Activated T-helper 1 cell treated with anti-CD3 and anti-CD28 coated beads, Interleukin-2, amount 50 U/mL, for 16 hours (primary cell): Measurements from ENCODE around the gene GAL3ST2.
A peak's percentile ranks its signal among the peaks of the same experiment; 100 is the strongest.

Source experiments
- DNase-seq, 2 donors: peaks; one replicate each; pipeline ENCODE4 v3.0.0-alpha.2; 2020; ENCODE audit warnings: low read depth in 1 of 2, low spot score in 1 of 2

GAL3ST2 gene

GRCh38 chr2:241842620-241843211 lies 66.1 kb downstream of the GAL3ST2 start:
- no peak for DNase-seq

DNA sequence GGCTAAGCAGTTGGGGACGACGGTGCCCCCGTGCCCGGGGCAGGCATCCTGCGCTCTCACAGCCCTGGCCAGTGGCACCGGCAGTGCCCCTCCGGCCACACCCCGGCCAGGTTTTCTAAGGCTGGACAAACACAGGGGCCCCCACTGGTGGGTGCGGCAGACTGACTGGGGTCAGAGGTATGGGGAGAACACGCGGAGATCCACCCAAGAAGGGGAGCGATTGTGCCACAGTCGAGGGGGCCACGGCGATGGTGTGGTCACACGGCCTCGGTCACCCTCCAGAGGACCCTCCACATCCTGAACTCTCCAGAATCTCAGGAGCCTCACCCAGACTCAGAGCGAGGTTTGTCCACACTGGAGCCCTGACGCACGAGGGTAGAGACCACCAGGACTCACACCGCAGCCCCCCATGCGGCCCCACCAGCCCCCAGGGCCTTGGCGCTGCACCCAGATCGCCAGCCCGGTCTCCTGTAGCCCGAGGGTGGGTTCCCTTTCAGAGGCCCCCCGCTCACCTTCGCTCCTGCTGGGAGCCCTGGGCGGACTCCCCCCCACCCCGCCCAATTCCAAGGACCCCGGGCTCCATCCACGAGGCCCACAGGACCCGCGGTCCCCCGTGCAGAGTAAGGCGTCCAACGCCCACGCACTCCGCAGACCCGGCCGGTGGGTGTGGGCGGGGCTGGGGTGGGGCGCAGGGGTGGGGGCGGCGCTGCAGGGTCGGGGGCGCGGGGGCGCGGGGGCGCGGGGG lies 66.9 kb downstream of the GAL3ST2 start:
- DNase-seq: no peak

DNA sequence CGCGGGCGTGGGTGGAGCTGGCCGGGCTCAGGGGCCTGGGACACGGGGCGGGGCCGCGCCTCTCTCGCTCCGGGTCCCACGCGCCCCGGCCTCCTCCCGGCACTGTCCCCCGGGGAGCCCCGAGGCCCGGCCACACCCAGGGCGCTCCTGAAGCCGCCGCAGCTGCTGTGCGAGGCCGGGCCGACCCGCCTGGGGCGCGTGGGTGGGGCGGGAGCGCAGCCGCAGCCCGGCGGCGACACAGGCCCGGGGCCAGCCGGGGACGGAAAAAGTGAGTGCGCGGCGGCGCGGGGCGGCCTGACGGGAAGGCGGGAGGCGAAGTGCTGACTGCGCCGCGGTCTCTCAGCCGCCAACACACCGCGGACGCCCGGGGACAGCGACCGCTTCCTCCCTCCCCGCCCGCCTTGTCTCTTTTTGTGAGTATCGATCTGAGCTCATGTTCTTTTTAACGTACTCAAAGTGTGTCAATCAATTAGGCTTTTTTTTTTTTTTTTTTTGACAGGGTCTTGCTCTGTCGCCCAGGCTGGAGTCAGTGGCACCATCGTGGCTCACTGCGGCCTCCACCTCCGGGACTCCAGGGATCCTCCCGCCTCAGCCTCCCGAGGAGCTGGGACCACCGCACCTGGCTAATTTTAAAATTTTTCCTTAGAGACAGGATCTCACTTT lies 67.6 kb downstream of the GAL3ST2 start:
- DNase-seq: peak; percentile 35 to 73

GRCh38 chr2:241844831-241845578 lies 68.4 kb downstream of the GAL3ST2 start:
- DNase-seq: no peak

GRCh38 chr2:241846406-241846805 lies 69.8 kb downstream of the GAL3ST2 start:
- no peak for DNase-seq

DNA sequence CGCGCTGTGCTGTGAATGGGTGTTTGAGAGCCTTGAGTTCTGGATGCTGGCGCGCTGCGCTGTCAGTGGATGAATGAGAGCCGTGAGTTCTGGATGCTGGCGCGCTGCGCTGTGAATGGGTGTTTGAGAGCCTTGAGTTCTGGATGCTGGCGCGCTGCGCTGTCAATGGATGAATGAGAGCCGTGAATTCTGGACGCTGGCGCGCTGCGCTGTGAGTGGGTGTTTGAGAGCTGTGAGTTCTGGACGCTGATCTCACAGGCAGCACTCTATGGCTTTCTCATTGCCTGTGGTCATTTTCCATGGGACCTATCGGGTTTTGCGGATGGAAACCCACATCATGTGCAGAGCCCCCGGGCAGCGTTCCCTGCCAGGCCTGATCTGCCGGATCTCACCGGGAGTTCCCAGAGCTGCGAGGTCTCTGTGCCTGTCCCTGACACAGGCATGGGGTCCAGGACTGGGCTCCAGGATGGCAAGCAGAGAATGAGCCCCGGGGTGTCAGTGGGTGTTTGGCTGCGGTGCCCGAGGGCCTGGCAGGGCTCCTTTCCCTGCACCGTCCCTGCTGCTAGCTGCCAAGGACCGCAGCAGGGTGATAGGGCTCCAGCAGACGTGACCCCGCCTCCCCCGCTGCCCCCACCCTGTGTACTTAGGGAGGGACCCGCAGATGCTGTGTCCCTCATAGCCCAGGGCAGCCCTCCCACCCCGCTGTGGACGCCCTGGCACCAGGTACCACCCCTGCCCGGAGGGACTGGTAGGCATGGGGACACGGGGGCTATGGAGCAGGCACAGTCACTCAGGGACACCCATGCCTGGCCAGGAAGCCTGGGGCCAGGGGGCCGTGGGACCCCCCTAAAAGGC lies 72.4 kb downstream of the GAL3ST2 start:
- no peak for DNase-seq

GRCh38 chr2:241849616-241850543 lies 73.3 kb downstream of the GAL3ST2 start:
- DNase-seq: no peak

DNA sequence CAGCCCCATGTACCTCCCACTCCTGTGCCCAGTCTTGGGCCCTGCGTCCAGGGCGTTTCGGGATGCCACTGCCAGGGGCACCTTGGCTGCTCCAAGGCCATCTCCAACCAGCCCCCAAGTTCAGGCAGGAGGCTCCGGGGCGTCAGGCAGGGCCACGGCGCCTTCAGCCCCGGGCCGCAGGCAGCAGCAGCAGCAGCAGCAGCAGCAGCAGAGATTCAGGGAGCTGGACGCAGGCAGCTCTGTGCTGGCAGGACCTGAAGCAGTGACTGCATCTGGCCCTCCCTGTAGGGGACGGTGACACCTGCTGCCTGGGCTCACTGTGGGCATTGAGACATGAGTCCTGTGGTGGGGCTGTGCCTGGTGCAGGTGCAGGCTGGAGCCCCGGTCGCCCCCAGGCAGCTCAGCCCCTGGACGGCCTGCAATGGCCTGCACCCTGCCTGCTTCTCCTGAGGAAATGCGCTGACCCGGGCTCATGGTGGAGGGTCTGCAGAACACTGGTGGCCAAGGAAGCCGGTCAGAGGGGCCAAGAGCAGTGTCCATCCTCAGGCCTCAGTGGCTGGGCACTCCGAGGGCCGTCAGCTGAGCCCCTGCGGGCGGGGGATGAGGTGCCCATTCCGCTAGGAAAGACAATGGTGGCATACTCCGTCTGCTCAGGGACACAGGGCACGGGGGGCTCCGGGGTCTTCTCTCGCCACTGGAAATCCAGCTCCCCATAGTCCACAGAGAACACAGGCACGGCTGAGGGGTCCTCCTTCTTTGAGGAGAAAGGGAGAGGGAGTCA lies 74.1 kb downstream of the GAL3ST2 start:
- DNase-seq: no peak

DNA sequence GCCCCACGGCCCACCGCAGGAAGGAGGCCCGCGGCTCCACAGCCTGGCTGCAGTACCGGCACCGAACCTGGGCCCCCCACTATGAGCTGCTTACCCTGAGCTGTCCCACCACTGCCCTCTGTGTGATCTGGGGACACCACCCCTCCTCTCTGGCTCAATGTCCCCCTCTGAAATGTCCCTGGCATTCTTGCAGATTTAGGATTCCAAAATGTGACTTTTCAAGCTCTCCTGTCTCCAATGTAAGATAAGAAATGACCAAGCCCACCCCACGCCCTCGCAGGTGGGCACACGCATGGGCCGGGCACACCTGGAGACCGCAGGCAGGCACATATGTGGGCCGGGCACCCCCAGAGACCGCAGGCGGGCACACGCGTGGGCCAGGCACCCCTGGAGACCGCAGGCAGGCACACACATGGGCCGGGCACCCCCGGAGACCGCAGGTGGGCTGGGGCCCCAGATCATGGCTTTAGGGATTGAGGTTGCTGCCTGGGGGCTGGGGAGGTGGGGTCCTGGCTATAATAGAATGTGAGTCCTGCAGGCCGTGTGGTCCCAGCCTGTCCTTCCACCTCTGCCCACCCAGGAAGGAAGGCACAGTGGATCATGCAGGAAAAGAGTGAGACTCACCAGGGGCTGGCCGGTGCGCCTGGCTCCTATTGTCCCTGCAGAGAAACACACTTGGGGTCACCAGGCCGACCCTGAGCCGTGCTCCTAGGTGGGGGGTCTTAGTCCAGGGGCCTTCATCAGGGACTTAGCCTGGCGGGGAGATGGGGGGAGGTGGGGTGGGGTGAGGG lies 74.9 kb downstream of the GAL3ST2 start:
- no peak for DNase-seq

DNA sequence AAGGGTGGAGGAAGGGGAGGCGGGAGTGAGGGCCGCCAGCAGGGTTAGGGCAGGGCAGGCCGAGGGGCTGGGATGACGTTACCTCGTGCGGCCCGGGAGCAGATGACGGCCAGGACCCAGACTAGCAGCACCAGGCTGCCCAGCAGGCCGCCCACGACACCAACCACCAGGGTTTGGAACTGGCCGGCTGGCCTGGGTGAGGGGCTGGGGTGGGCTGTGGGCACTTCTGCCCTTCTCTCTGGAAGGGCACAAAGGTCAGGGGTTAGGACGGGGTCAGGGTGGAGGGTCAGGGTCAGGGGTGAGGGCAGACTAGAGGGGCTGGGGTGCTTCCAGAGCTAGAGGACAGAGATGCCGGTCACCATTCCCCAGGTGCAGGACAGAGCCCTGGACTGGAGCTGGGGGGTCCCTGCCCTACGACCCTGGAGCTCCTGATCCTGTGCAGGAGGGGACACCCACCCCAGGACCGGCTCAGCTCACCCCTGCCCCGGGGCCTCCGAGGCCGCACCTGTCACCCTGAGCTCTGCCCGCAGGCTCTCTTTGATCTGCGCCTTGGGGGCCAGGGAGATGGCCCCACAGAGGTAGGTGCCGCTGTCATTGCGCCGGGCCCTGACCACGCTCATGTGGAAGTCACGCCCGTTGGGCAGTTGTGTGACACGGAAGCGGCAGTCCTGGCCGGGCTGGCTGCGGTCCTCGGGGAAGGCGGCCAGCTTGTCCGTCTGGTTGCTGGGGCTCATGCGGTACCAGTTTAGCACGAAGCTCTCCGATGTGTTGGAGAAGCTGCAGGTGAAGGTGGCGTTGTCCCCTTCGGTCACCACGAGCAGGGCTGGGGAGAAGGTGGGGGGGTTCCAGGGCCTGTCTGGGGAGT lies 75.7 kb downstream of the GAL3ST2 start:
- DNase-seq: no peak

DNA sequence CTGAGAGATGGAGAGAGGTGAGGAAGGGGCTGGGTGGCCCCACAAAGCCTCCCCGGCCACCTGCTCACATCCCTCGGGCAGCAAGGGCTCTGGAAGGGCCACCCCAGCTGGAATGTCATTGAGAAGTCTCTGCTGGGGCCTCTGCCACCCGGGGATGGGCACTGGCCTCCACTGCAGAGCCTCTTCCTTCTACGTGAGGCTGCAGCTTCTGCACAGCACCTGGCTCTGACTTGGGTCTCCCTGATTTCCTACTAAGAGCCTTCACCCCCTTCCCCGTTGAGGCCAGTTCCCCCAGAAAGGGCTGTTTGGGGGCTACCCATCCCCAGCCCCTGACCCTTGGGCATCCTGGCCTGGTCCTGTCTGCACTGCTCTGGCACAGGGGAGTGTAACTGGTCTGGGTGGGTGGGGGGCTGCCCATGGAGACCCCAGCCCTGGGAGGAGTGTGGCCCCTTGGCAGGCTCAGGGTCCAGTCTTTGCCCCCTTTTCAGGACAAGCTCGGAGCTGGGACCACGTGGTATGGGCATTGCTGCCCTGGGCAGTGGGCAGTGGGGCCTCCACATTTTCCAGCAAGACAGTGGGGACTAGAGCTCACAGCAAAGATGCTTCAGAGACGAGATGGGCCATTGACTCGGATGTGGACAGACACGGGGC lies 76.5 kb downstream of the GAL3ST2 start:
- no peak for DNase-seq
